ENCODE data around the gene MAN1C1.

Gene MAN1C1

GRCh38 chr1:25757846-25758185 lies 141.2 kb downstream of the MAN1C1 start:
- no peak for TF ChIP-seq CTCF (conservative IDR thresholded peaks at IDR 0.05; ENCODE audit: low read depth, low read length)
- H3K4me3 ChIP-seq (ENCODE audit: low read depth, low read length) = no peak overlapping the region
- DNase-seq (ENCODE audit: low read depth) = no peak

- DNase-seq (ENCODE audit: low read depth) = no peak
- H3K4me3 ChIP-seq (ENCODE audit: low read depth, low read length) = no peak overlapping the region
- no peak for TF ChIP-seq CTCF (conservative IDR thresholded peaks at IDR 0.05; ENCODE audit: low read depth, low read length)
Measured at GRCh38 chr1:25758466-25759070, 142.0 kb downstream of the MAN1C1 start.

GRCh38 chr1:25760122-25760719 lies 143.6 kb downstream of the MAN1C1 start:
- no peak for TF ChIP-seq CTCF (conservative IDR thresholded peaks at IDR 0.05; ENCODE audit: low read depth, low read length)

GRCh38 chr1:25760871-25761270 lies 144.3 kb downstream of the MAN1C1 start:
- no peak for TF ChIP-seq CTCF (conservative IDR thresholded peaks at IDR 0.05; ENCODE audit: low read depth, low read length)
- no peak overlapping the region for H3K4me3 ChIP-seq (ENCODE audit: low read depth, low read length)
- no peak for DNase-seq (ENCODE audit: low read depth)

More at GRCh38 chr1:25760122-25760719, 143.6 kb downstream of the MAN1C1 start:
- H3K4me3 ChIP-seq (ENCODE audit: low read depth, low read length) = no peak overlapping the region
- no peak for DNase-seq (ENCODE audit: low read depth)

DNA sequence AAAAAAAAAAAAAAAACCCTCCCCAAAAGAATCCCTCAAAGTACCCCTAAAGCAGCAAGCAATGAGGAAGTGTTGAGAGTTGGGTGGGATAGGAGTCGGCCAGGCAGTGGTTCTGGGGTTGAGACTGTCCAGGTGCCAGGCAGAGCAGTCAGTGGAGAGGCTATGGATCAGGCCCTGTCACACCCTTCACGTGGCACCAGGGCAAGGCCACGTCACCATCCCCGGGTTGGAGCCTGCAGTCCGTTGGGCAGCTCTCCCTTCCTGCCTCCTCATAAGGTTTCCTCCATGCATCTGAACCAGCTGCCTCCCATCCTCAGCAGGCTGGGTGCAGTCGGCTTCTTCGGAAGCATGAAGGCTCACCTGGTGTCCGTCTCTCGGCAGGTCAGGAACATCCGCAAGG lies 146.9 kb downstream of the MAN1C1 start:
- DNase-seq (ENCODE audit: low read depth) = no peak
- no peak overlapping the region for H3K4me3 ChIP-seq (ENCODE audit: low read depth, low read length)
- no peak for TF ChIP-seq CTCF (conservative IDR thresholded peaks at IDR 0.05; ENCODE audit: low read depth, low read length)

DNA sequence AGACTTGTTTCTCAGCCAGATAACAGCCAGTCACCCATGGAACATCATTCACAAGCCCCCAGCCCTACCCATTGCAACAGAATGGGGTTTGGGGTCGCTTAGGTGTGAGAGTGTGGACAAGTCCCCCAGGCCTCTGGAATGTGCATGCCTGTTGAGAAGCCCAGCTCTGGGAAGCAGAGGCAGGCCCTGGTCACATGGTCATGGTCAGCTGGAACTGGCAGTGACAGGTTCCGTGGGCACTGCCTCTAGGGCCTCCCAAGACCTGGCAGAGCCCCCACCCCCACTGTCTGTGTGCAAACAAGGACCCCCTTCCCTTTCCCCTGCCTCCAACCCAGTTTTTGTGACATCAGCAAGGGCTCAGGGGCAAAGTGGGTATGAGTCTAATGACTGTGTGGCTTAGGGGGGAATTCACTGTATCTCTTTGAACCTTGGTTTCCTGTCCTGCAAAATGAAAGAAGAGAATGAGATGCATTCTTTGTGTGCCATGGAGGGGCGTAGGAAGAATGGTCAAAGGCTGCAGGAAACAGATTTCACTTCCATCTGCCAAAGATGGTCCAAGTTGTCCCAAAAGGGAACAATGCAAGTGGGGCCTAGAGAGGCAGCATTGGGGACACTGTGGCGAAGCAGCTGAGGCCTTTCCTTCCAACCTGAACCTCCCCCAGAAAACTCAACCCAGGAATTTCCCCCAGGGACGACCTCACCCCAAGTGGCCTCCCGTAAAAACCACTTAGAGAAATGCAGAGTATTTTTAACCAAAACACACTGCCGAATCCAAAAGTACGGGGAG lies 148.7 kb downstream of the MAN1C1 start:
- H3K4me3 ChIP-seq (ENCODE audit: low read depth, low read length) = no peak overlapping the region
- DNase-seq (ENCODE audit: low read depth) = no peak
- TF ChIP-seq CTCF (conservative IDR thresholded peaks at IDR 0.05; ENCODE audit: low read depth, low read length) = no peak

All from choroid plexus epithelial cell (primary cell).